Immature natural killer cell (primary cell): ENCODE measurements around the gene SLC35A3. TPM values are rescaled to one million over a fixed set of nuclear protein-coding genes. Genes with fewer than 3 reads are reported as not detected.

Source experiments
- DNase-seq, 3 donors: peaks; one replicate each; pipeline ENCODE4 v3.0.0; 2022; ENCODE audit warnings: mixed read lengths in 1 of 3
- H3K27ac Mint-ChIP-seq, 6 donors: one replicate each; pipeline ENCODE4 v1.8.0; 2020; ENCODE audit warnings: mixed read lengths in 6 of 6, mild to moderate bottlenecking in 5 of 6, inconsistent platforms in 4 of 6, moderate library complexity in 3 of 6
- H3K27me3 Mint-ChIP-seq, 3 donors: one replicate each; pipeline ENCODE4 v1.8.0; 2020 to 2021; ENCODE audit warnings: low read depth in 3 of 3, mild to moderate bottlenecking in 3 of 3, mixed read lengths in 3 of 3, moderate library complexity in 3 of 3, inconsistent platforms in 1 of 3
- H3K36me3 Mint-ChIP-seq, 3 donors: one replicate each; pipeline ENCODE4 v1.8.0; 2020; ENCODE audit warnings: mixed read lengths in 3 of 3, inconsistent platforms in 2 of 3, mild to moderate bottlenecking in 2 of 3
- H3K4me1 Mint-ChIP-seq, 2 donors: one replicate each; pipeline ENCODE4 v1.8.0; 2020; ENCODE audit warnings: inconsistent platforms in 2 of 2, mild to moderate bottlenecking in 2 of 2, mixed read lengths in 2 of 2, moderate library complexity in 1 of 2
- H3K4me3 Mint-ChIP-seq, 5 donors: one replicate each; pipeline ENCODE4 v1.8.0; 2020; ENCODE audit warnings: mild to moderate bottlenecking in 5 of 5, mixed read lengths in 5 of 5, inconsistent platforms in 3 of 5, moderate library complexity in 3 of 5
- H3K9me3 Mint-ChIP-seq, 6 donors: one replicate each; pipeline ENCODE4 v1.8.0; 2020; ENCODE audit warnings: mild to moderate bottlenecking in 6 of 6, mixed read lengths in 6 of 6, inconsistent platforms in 4 of 6, moderate library complexity in 3 of 6
- polyA plus RNA-seq, 3 donors: library from polyadenylated mRNA; unstranded; fragments of 300-500 nt; fragmentation: Illumina TruSeq; gene quantifications; one replicate each; pipeline ENCODE4 v1.2.3, GENCODE V29; 2021

Gene SLC35A3
- polyA plus RNA-seq, 3 donors from 2014 or later: 5.0 to 12.3 (median 8.5) TPM

GRCh38 chr1:100077531-100077930, 107.7 kb downstream of the SLC35A3 start:
- peaks cover 2 to 10% of the 10 kb centered on the region in 2 donors for H3K4me1 Mint-ChIP-seq
- no peak overlapping the region for H3K4me3 Mint-ChIP-seq
- H3K9me3 Mint-ChIP-seq: no peaks in the 10 kb centered on the region
- DNase-seq: no peak
- H3K36me3 Mint-ChIP-seq: peaks cover 11 to 46% (median 12%) of the 10 kb centered on the region in 3 donors
- H3K27ac Mint-ChIP-seq: peak overlapping the region in 5 of 6 donors; percentile 9 to 70 (median 58)
- H3K27me3 Mint-ChIP-seq: peaks cover 0 to 5% (median 0%) of the 10 kb centered on the region in 3 donors

GRCh38 chr1:100080331-100080730, 110.5 kb downstream of the SLC35A3 start:
- Mint-ChIP-seq H3K9me3 (no peaks in the 10 kb centered on the region), H3K4me3 (no peak overlapping the region), H3K27me3 (peaks cover 0 to 5% (median 0%) of the 10 kb centered on the region in 3 donors), H3K36me3 (peaks cover 0 to 28% (median 3%) of the 10 kb centered on the region in 3 donors), H3K27ac (peak overlapping the region in 1 of 6 donors; percentile 1), H3K4me1 (peaks cover 0 to 9% of the 10 kb centered on the region in 2 donors)
- DNase-seq: no peak

Other genes with a start within 250 kb of the SLC35A3 start
- gene FRRS1, start 203.4 kb upstream of the SLC35A3 start, polyA plus RNA-seq: under 1 TPM in 1 of 3 donors, not detected in 2; 0.10 TPM
- 10 to 100 TPM in 1 of 3 donors, 1 to 10 TPM in 2; 5.0 to 10.8 (median 6.1) TPM for gene AGL, start 119.6 kb upstream of the SLC35A3 start, polyA plus RNA-seq
- 1 to 10 TPM; 1.2 to 3.1 (median 1.8) TPM for gene SASS6, start 162.9 kb downstream of the SLC35A3 start, polyA plus RNA-seq
- gene TRMT13, start 163.2 kb downstream of the SLC35A3 start, polyA plus RNA-seq: 1 to 10 TPM; 2.2 to 7.6 (median 5.1) TPM
- not detected for gene LRRC39, start 208.3 kb downstream of the SLC35A3 start, polyA plus RNA-seq